Measurements from ENCODE around the gene RASL11A. TPM values are rescaled to one million over a fixed set of nuclear protein-coding genes. Genes with fewer than 3 reads are reported as not detected.
"Not testable (repeated sequence)": the region's sequence is repeated elsewhere in the genome, so short reads cannot be mapped to it uniquely, and the experiment has no call there.

RASL11A gene
- total RNA-seq, 1 donor from 2014 or later = not detected

- no peak overlapping the region for H3K4me2 ChIP-seq
- no peak overlapping the region for H3K9ac ChIP-seq
- H3K4me3 Mint-ChIP-seq = no peak overlapping the region
- H3K27me3 ChIP-seq = no peaks in the 10 kb centered on the region
- peaks cover 5% of the 10 kb centered on the region for H3K27me3 Mint-ChIP-seq (ENCODE audit: insufficient read depth, low read depth)
- peaks cover 5% of the 10 kb centered on the region for H3K4me1 Mint-ChIP-seq
- no peak overlapping the region for H3K4me3 ChIP-seq
- H3K4me1 ChIP-seq = peaks cover 5% of the 10 kb centered on the region
- no peaks in the 10 kb centered on the region for H3K79me2 ChIP-seq (ENCODE audit: low read depth)
- no peaks in the 10 kb centered on the region for H4K20me1 ChIP-seq (ENCODE audit: low read depth)
- no peak overlapping the region for H2AFZ ChIP-seq (replicated peaks)
- no peak for DNase-seq (ENCODE audit: low spot score)
- no peak overlapping the region for H3K27ac Mint-ChIP-seq
- no peaks in the 10 kb centered on the region for H3F3A ChIP-seq (ENCODE audit: low read depth)
- no peak overlapping the region for H3K27ac ChIP-seq
- TF ChIP-seq EZH2phosphoT487 (IDR thresholded peaks at IDR 0.05) = no peak
- TF ChIP-seq EZH2 (IDR thresholded peaks at IDR 0.05) = no peak
- TF ChIP-seq, protein P1, sequence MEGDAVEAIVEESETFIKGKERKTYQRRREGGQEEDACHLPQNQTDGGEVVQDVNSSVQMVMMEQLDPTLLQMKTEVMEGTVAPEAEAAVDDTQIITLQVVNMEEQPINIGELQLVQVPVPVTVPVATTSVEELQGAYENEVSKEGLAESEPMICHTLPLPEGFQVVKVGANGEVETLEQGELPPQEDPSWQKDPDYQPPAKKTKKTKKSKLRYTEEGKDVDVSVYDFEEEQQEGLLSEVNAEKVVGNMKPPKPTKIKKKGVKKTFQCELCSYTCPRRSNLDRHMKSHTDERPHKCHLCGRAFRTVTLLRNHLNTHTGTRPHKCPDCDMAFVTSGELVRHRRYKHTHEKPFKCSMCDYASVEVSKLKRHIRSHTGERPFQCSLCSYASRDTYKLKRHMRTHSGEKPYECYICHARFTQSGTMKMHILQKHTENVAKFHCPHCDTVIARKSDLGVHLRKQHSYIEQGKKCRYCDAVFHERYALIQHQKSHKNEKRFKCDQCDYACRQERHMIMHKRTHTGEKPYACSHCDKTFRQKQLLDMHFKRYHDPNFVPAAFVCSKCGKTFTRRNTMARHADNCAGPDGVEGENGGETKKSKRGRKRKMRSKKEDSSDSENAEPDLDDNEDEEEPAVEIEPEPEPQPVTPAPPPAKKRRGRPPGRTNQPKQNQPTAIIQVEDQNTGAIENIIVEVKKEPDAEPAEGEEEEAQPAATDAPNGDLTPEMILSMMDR (IDR thresholded peaks at IDR 0.05) = no peak
- H3K9me3 ChIP-seq (ENCODE audit: low read depth) = no peaks in the 10 kb centered on the region
- H3K9me3 Mint-ChIP-seq = no peaks in the 10 kb centered on the region
- H3K36me3 Mint-ChIP-seq = no peaks in the 10 kb centered on the region
- H3K36me3 ChIP-seq = no peaks in the 10 kb centered on the region
Observed at GRCh38 chr13:27313770-27314169, 43.1 kb downstream of the RASL11A start.

GRCh38 chr13:27319404-27319803, 48.8 kb downstream of the RASL11A start:
- Mint-ChIP-seq H3K27me3 (ENCODE audit: insufficient read depth, low read depth) (peaks cover 2% of the 10 kb centered on the region), H3K27ac (no peak overlapping the region), H3K9me3 (no peaks in the 10 kb centered on the region)

GRCh38 chr13:27321468-27322431, 51.1 kb downstream of the RASL11A start:
- no peaks in the 10 kb centered on the region for H3F3A ChIP-seq (ENCODE audit: low read depth)
- TF ChIP-seq EZH2 (IDR thresholded peaks at IDR 0.05) = no peak
- TF ChIP-seq, protein P1 (IDR thresholded peaks at IDR 0.05) = no peak
- TF ChIP-seq EZH2phosphoT487 (IDR thresholded peaks at IDR 0.05) = no peak
- H3K79me2 ChIP-seq (ENCODE audit: low read depth) = no peaks in the 10 kb centered on the region
- H3K9me3 ChIP-seq (ENCODE audit: low read depth) = no peaks in the 10 kb centered on the region
- H3K4me3 ChIP-seq = no peak overlapping the region
- no peak overlapping the region for H3K9ac ChIP-seq
- H3K27ac ChIP-seq = no peak overlapping the region
- H3K4me3 Mint-ChIP-seq = no peak overlapping the region
- no peaks in the 10 kb centered on the region for H3K9me3 Mint-ChIP-seq
- peaks cover under 1% of the 10 kb centered on the region for H3K27me3 Mint-ChIP-seq (ENCODE audit: insufficient read depth, low read depth)
- no peak overlapping the region for H3K27ac Mint-ChIP-seq
- DNase-seq (ENCODE audit: low spot score) = no peak
- no peaks in the 10 kb centered on the region for H4K20me1 ChIP-seq (ENCODE audit: low read depth)
- H3K27me3 ChIP-seq = no peaks in the 10 kb centered on the region
- no peak overlapping the region for H2AFZ ChIP-seq (replicated peaks)
- no peak overlapping the region for H3K4me2 ChIP-seq
- H3K36me3 ChIP-seq = no peaks in the 10 kb centered on the region
- H3K4me1 ChIP-seq = no peaks in the 10 kb centered on the region
- H3K36me3 Mint-ChIP-seq = no peaks in the 10 kb centered on the region
- H3K4me1 Mint-ChIP-seq = no peaks in the 10 kb centered on the region

More at GRCh38 chr13:27319404-27319803, 48.8 kb downstream of the RASL11A start:
- no peaks in the 10 kb centered on the region for H3K36me3 ChIP-seq
- H3K79me2 ChIP-seq (ENCODE audit: low read depth) = no peaks in the 10 kb centered on the region
- no peak overlapping the region for H3K4me3 Mint-ChIP-seq
- no peaks in the 10 kb centered on the region for H3F3A ChIP-seq (ENCODE audit: low read depth)
- TF ChIP-seq, protein P1 (IDR thresholded peaks at IDR 0.05) = no peak
- TF ChIP-seq EZH2 (IDR thresholded peaks at IDR 0.05) = no peak
- no peak for TF ChIP-seq EZH2phosphoT487 (IDR thresholded peaks at IDR 0.05)
- no peak overlapping the region for H3K4me2 ChIP-seq
- H3K9ac ChIP-seq = no peak overlapping the region
- H3K36me3 Mint-ChIP-seq = no peaks in the 10 kb centered on the region
- DNase-seq (ENCODE audit: low spot score) = no peak
- H4K20me1 ChIP-seq (ENCODE audit: low read depth) = no peaks in the 10 kb centered on the region
- H2AFZ ChIP-seq (replicated peaks) = no peak overlapping the region
- no peaks in the 10 kb centered on the region for H3K9me3 ChIP-seq (ENCODE audit: low read depth)
- no peaks in the 10 kb centered on the region for H3K4me1 ChIP-seq
- H3K4me1 Mint-ChIP-seq = no peaks in the 10 kb centered on the region
- no peak overlapping the region for H3K27ac ChIP-seq
- no peak overlapping the region for H3K4me3 ChIP-seq
- H3K27me3 ChIP-seq = no peaks in the 10 kb centered on the region

DNA sequence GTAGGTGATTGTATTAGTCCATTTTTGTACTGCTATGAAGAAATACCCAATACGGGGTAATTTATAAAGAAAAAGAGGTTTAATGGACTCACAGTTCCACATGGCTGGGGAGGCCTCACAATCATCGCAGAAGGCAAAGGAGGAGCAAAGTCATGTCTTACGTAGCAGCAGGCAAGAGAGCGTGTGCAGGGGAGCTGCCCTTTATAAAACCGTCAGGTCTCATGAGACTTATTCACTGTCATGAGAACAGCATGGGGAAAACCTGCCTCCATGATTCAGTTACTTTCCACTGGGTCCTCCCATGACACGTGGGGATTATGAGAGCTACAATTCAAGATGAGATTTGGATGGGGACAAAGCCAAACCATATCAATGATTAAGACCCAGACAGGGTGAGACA, 51.8 kb downstream of the RASL11A start:
- not testable (repeated sequence) for H3K9me3 ChIP-seq (ENCODE audit: low read depth); DNase-seq (ENCODE audit: low spot score); H3K36me3 Mint-ChIP-seq; H3K27ac ChIP-seq; H3K27me3 Mint-ChIP-seq (ENCODE audit: insufficient read depth, low read depth); H3K4me3 Mint-ChIP-seq; H3K4me1 Mint-ChIP-seq; H2AFZ ChIP-seq (replicated peaks); H3K27me3 ChIP-seq; H4K20me1 ChIP-seq (ENCODE audit: low read depth); H3K4me2 ChIP-seq; H3K79me2 ChIP-seq (ENCODE audit: low read depth); H3F3A ChIP-seq (ENCODE audit: low read depth); H3K4me1 ChIP-seq; H3K4me3 ChIP-seq; H3K27ac Mint-ChIP-seq; H3K9me3 Mint-ChIP-seq; H3K9ac ChIP-seq; H3K36me3 ChIP-seq
